Measurements from ENCODE around the gene GBX1. TPM values are rescaled to one million over a fixed set of nuclear protein-coding genes. Genes with fewer than 3 reads are reported as not detected.

GBX1 gene
- total RNA-seq, 1 donor from 2014 or later = not detected

DNA sequence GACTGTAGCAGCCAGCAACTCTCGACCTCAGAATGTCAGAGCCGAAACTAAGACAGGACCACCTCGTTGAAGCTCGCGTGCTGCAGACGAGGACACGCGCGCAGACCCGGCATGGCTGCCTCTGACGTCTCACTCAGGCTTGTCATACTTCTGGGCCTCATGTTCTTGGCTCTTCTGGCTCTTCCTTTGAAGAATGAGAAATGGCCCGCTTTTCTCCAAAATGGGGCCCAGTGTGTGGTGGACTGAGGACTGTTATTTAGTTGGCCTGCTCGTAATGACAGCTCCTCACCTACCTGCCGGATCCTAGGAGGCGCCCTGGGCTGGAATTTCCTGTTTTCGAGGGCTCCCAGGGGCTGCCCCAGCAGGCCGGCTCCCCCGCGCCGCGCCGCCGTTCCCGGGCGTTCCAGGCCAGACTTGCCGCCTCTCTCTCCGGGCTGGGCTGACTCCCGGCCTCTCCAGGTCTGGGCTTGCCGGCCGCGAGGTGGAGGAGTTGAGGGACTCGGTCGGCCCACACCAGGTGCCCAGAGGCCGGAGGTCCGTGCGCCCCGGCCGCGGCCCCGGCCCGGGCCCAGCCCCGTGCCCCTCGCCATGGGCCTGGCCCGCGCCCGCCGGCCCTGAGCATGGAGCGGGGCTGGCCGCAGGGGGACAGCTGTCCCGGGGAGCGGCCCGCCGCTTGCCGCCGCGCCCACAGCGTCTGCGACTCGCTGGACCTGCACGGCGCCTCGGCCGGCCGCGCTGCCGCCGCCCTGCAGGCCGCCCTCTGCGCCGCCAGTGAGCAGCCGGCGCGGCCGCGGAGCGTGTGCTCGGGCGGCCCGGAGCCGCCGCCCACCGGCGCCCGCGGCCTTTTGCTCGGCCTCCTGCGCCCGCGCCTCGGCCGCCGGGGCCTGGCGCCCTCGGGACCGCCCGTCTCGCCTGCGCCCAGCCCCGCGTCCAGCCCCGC, 53.1 kb downstream of the GBX1 start:
- DNase-seq (ENCODE audit: low spot score) = peak; percentile 77

- no peak for DNase-seq (ENCODE audit: low spot score)
Measured at GRCh38 chr7:151113344-151114150, 53.9 kb downstream of the GBX1 start.

GRCh38 chr7:151110941-151111645, 56.4 kb downstream of the GBX1 start:
- DNase-seq (ENCODE audit: low spot score) = peak; percentile 87

- DNase-seq (ENCODE audit: low spot score) = no peak
Measured at GRCh38 chr7:151110236-151110940, 57.1 kb downstream of the GBX1 start.

DNA sequence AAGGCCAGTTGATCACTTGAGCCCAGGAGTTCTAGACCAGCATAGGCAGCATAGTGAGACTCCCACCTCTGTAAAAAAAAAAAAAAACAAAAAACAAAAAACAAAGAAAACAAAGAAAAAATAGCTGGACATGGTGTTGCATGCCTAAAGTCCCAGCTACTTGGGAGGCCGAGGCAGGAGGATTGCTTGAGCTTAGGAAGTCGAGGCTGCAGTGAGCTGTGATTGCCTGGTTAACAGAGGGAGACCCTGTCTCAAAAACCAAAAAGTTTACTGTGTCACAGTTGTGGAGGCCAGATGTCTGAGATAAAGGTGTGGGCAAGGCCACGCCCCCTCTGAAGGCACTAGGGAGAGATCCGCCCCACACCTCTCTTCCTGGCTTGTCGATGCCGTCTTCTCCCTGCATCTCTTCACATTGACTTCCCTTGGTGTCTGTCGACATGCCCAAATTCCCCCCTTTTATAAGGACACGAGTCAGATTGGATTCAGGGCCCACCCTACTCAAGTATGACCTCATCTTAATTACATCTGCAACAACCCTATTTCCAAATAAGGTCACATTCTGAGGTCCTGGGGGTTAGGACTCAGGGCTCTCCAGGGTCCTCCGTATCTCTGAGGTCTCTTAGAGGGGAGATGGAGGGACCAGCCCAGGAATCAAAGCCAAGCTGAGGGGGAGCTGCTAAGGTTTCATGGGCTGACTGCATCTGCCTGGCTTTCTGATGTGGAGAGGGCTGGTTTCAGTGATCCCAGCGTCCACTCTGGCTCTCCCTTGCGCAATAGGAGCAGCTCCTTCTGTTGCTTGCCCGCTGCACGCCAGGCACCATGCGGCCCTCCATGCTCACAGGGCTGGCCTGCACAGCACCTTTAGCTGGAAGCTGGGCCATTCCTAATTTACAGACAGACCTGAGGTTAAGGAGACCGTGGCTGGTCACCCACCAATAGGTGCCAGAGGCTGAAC, 58.1 kb downstream of the GBX1 start:
- no peak for DNase-seq (ENCODE audit: low spot score)

DNA sequence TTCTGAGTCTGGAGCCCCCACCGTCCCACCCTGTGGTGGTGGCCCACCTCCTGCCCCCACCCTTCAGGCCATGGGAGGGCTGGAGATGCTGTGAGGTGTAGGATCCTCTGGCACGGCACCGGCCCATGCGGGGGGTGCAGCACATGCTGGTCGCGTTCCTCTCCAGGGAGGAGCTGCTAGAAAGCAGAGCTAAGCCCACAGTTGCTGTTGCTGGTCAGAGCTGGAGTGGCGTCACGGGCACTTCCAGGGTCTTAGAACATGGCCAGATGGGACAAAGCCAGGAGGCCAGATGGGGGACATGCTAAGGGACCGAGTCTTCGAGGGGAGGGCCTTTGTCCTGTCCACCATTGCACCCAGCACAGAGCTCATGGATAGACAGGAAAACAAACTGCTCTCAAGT, 59.6 kb downstream of the GBX1 start:
- no peak for DNase-seq (ENCODE audit: low spot score)

DNA sequence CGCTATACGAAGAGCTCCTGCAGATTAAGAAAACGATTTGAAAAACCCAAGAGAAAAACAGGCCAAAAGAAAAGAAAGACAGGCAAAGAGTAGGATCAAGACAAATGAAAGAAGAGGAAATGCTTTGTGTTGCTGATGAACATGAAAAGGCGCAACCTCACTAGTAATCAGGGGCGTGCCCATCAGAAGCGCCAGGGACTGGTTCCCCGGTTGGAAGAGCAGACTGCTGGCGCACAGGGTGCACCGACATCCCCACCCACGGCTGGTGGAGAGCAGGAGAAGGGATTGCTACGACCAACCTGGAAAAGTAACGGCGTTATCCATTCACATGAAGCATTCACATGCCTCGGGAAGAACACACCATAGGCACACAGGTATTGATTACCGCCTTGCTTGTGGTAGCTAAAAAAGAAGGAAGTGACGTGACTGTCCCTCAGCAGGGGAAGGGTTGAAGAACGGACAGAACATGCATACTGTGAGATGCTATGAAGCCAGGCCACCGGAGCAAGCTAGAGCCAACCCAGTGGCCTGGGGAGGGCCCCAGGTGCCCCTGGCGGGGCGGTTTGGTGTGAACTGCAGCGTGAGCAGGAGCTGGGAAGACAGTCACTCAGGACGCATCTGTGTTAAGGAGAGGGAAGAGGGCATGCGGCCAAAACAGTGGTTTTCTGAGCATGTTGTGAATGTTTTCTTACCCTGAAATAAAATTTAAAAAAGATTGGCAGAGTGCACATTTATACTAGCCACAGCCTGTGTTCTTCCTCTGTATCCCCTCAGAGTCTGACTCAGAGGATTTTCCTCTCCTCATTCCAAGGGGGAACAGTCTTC, 62.9 kb downstream of the GBX1 start:
- DNase-seq (ENCODE audit: low spot score) = no peak

GRCh38 chr7:151103973-151104372, 63.5 kb downstream of the GBX1 start:
- no peak for DNase-seq (ENCODE audit: low spot score)

- DNase-seq (ENCODE audit: low spot score) = no peak
Measured at GRCh38 chr7:151102991-151103390, 64.5 kb downstream of the GBX1 start.

DNA sequence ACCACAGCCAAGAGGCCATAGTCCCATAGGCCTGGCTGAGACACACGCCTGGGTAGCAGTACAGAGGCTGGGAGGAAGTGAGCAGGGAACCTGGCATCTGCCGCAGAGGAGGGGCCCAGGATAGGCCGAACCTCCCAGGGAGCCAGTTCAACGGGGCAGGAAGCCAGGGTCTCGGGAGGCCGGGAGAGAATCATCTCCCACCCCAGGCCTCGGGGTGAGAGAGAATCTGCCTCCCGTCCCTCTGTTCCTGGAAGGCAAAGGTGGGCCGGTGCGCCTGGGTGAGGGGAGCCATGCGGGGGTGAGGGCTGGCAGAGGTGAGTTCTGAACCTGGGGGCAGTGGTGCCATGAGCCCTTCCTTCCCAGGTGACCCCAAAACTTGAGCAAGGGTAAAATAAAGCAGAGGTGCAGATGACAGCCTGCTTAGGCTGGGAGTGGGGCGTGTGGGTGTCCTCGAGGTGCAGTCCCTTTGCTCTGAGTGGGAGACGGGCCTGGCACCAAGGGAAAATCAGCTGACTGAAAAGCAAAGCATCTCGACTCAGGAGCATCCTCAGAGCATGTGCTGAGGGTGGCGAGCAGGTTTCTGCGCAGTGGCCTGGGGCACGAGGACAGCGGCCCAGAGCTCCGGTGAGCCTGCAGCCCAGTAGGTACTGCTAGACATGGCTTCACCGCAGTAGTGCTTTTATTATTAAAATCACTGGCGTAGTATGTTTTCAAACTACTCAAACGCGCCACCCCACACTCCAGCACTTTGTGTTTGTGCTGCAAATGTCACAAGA, 65.7 kb downstream of the GBX1 start:
- DNase-seq (ENCODE audit: low spot score) = peak; percentile 39

- peak; percentile 39 for DNase-seq (ENCODE audit: low spot score)
Measured at GRCh38 chr7:151100921-151101320, 66.6 kb downstream of the GBX1 start.

GRCh38 chr7:151099486-151100211, 67.8 kb downstream of the GBX1 start:
- no peak for DNase-seq (ENCODE audit: low spot score)

Other genes with a start within 250 kb of the GBX1 start
- 17.7 TPM for gene KCNH2, start 189.4 kb downstream of the GBX1 start, total RNA-seq
- 50.7 TPM for gene NOS3, start 176.7 kb downstream of the GBX1 start, total RNA-seq
- 0.55 TPM for gene ATG9B, start 143.2 kb downstream of the GBX1 start, total RNA-seq
- 32.4 TPM for gene ABCB8, start 139.2 kb downstream of the GBX1 start, total RNA-seq
- 0.34 TPM for gene ASIC3, start 119.2 kb downstream of the GBX1 start, total RNA-seq
- 5.5 TPM for gene CDK5, start 109.8 kb downstream of the GBX1 start, total RNA-seq
- gene SLC4A2, start 108.1 kb downstream of the GBX1 start, total RNA-seq = 74.2 TPM
- 91.7 TPM for gene FASTK, start 86.9 kb downstream of the GBX1 start, total RNA-seq
- gene TMUB1, start 84.2 kb downstream of the GBX1 start, total RNA-seq = 24.9 TPM
- 178 TPM for gene AGAP3, start 81.2 kb downstream of the GBX1 start, total RNA-seq
- gene ASB10, start 19.6 kb upstream of the GBX1 start, total RNA-seq = not detected
- gene H2BK1, start 42.8 kb upstream of the GBX1 start, total RNA-seq = not detected
- 33.9 TPM for gene ABCF2, start 59.5 kb upstream of the GBX1 start, total RNA-seq
- 43.0 TPM for gene CHPF2, start 64.8 kb upstream of the GBX1 start, total RNA-seq
- 67.4 TPM for gene SMARCD3, start 81.0 kb upstream of the GBX1 start, total RNA-seq
- gene NUB1, start 174.1 kb upstream of the GBX1 start, total RNA-seq = 56.4 TPM
- 4.3 TPM for gene WDR86, start 242.3 kb upstream of the GBX1 start, total RNA-seq

Measured in ureter (tissue), 1 donor.